ENCODE data around the gene AFDN.

Gene AFDN

DNA sequence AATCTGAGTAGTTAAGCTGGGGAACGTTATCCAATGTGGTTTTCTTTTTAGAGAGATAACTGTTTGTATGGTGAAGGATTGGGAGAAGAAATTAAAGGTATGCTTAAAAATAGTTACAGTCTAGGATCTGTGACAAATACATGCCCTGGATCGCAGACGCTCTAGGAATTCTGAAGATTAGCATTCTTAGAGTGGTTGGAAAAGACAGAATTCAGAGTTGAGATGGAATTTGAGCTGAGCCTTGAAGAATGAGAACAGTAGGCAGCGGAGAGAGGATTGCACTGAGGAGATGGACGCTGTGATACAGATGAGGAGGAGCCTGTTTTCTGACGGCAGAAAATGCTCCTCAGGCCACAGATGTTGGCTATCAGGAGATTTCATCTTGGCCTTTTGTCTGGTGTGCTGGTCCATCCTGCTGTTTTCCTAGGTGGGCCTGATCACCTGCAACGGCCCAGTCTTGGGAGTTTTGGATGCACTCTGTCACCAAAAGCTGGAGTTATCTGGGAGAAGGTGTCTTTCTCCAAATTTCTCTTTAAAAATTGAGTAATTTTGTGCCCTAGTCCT lies 122.5 kb downstream of the AFDN start:
- H3K4me2 ChIP-seq (ENCODE audit: low read depth, low read length, poor library complexity, severe bottlenecking), result no peak overlapping the region
- H3K27ac ChIP-seq (ENCODE audit: low read depth, low read length), result no peak overlapping the region
- H3K9ac ChIP-seq (ENCODE audit: low read length), result no peak overlapping the region
- H3K4me3 ChIP-seq (ENCODE audit: insufficient read depth, low read length, poor library complexity, severe bottlenecking), result no peak overlapping the region
- TF ChIP-seq EZH2phosphoT487 (conservative IDR thresholded peaks at IDR 0.05; ENCODE audit: low read length), result no peak
- TF ChIP-seq, protein P1, sequence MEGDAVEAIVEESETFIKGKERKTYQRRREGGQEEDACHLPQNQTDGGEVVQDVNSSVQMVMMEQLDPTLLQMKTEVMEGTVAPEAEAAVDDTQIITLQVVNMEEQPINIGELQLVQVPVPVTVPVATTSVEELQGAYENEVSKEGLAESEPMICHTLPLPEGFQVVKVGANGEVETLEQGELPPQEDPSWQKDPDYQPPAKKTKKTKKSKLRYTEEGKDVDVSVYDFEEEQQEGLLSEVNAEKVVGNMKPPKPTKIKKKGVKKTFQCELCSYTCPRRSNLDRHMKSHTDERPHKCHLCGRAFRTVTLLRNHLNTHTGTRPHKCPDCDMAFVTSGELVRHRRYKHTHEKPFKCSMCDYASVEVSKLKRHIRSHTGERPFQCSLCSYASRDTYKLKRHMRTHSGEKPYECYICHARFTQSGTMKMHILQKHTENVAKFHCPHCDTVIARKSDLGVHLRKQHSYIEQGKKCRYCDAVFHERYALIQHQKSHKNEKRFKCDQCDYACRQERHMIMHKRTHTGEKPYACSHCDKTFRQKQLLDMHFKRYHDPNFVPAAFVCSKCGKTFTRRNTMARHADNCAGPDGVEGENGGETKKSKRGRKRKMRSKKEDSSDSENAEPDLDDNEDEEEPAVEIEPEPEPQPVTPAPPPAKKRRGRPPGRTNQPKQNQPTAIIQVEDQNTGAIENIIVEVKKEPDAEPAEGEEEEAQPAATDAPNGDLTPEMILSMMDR (IDR thresholded peaks at IDR 0.05; ENCODE audit: insufficient read depth, low read length, poor library complexity, severe bottlenecking), result no peak
- no peaks in the 10 kb centered on the region for H4K20me1 ChIP-seq (ENCODE audit: low read depth, low read length)
- H3K9me3 ChIP-seq (ENCODE audit: insufficient read depth, low read length), result no peaks in the 10 kb centered on the region
- H2AFZ ChIP-seq (ENCODE audit: low read depth, low read length, severe bottlenecking), result no peak overlapping the region
- H3K79me2 ChIP-seq (ENCODE audit: insufficient read depth, low read length), result no peaks in the 10 kb centered on the region
- H3F3A ChIP-seq (ENCODE audit: insufficient read depth), result no peaks in the 10 kb centered on the region
- H3K36me3 ChIP-seq (ENCODE audit: low read length), result peaks cover under 1% of the 10 kb centered on the region; the same call in 1 of the 2 replicates
- no peaks in the 10 kb centered on the region for H3K27me3 ChIP-seq (ENCODE audit: low read length)
- H3K9me2 ChIP-seq (replicated peaks; ENCODE audit: insufficient read depth, low read length), result no peaks in the 10 kb centered on the region

GRCh38 chr6:167951781-167952511 lies 125.2 kb downstream of the AFDN start:
- no peak overlapping the region for H3K9ac ChIP-seq (ENCODE audit: low read length)
- TF ChIP-seq, protein P1 (IDR thresholded peaks at IDR 0.05; ENCODE audit: insufficient read depth, low read length, poor library complexity, severe bottlenecking), result no peak
- no peak for TF ChIP-seq EZH2phosphoT487 (conservative IDR thresholded peaks at IDR 0.05; ENCODE audit: low read length)
- H3K4me2 ChIP-seq (ENCODE audit: low read depth, low read length, poor library complexity, severe bottlenecking), result no peak overlapping the region
- no peaks in the 10 kb centered on the region for H3K9me3 ChIP-seq (ENCODE audit: insufficient read depth, low read length)
- no peaks in the 10 kb centered on the region for H3K9me2 ChIP-seq (replicated peaks; ENCODE audit: insufficient read depth, low read length)
- H2AFZ ChIP-seq (ENCODE audit: low read depth, low read length, severe bottlenecking), result no peak overlapping the region
- no peaks in the 10 kb centered on the region for H4K20me1 ChIP-seq (ENCODE audit: low read depth, low read length)
- H3F3A ChIP-seq (ENCODE audit: insufficient read depth), result no peaks in the 10 kb centered on the region
- H3K4me3 ChIP-seq (ENCODE audit: insufficient read depth, low read length, poor library complexity, severe bottlenecking), result no peak overlapping the region
- H3K27ac ChIP-seq (ENCODE audit: low read depth, low read length), result no peak overlapping the region
- H3K36me3 ChIP-seq (ENCODE audit: low read length), result no peaks in the 10 kb centered on the region
- H3K79me2 ChIP-seq (ENCODE audit: insufficient read depth, low read length), result no peaks in the 10 kb centered on the region
- no peaks in the 10 kb centered on the region for H3K27me3 ChIP-seq (ENCODE audit: low read length)

GRCh38 chr6:167952512-167952859 lies 125.8 kb downstream of the AFDN start:
- Histone ChIP-seq H3K27ac (ENCODE audit: low read depth, low read length) (no peak overlapping the region), H3K36me3 (ENCODE audit: low read length) (no peaks in the 10 kb centered on the region), H3K9ac (ENCODE audit: low read length) (no peak overlapping the region)

More at GRCh38 chr6:167952512-167952859, 125.8 kb downstream of the AFDN start:
- no peak for TF ChIP-seq EZH2phosphoT487 (conservative IDR thresholded peaks at IDR 0.05; ENCODE audit: low read length)
- TF ChIP-seq, protein P1 (IDR thresholded peaks at IDR 0.05; ENCODE audit: insufficient read depth, low read length, poor library complexity, severe bottlenecking), result no peak
- no peaks in the 10 kb centered on the region for H3K9me2 ChIP-seq (replicated peaks; ENCODE audit: insufficient read depth, low read length)
- H3K4me2 ChIP-seq (ENCODE audit: low read depth, low read length, poor library complexity, severe bottlenecking), result no peak overlapping the region
- no peaks in the 10 kb centered on the region for H3F3A ChIP-seq (ENCODE audit: insufficient read depth)
- H3K9me3 ChIP-seq (ENCODE audit: insufficient read depth, low read length), result no peaks in the 10 kb centered on the region
- H2AFZ ChIP-seq (ENCODE audit: low read depth, low read length, severe bottlenecking), result no peak overlapping the region
- H3K27me3 ChIP-seq (ENCODE audit: low read length), result no peaks in the 10 kb centered on the region
- H3K79me2 ChIP-seq (ENCODE audit: insufficient read depth, low read length), result no peaks in the 10 kb centered on the region
- no peak overlapping the region for H3K4me3 ChIP-seq (ENCODE audit: insufficient read depth, low read length, poor library complexity, severe bottlenecking)
- H4K20me1 ChIP-seq (ENCODE audit: low read depth, low read length), result no peaks in the 10 kb centered on the region

All from SU-DHL-6 (cell line).